ENCODE data around the gene CDC34. TPM values are rescaled to one million over a fixed set of nuclear protein-coding genes. Genes with fewer than 3 reads are reported as not detected.

CDC34 gene
- total RNA-seq, 1 donor from 2014 or later, result 30.7 TPM

- peak; percentile 24 for ATAC-seq
These were observed 12.5 kb downstream of the CDC34 start, which contains the start of gene GZMM for GRCh38 chr19:543910-544608. Gene GZMM, plus strand, starts transcription at chr19:544053. Its CDS starts 19 bp downstream, at chr19:544072.

- no peak for ATAC-seq
These were observed 15.6 kb downstream of the CDC34 start for GRCh38 chr19:547117-547516.

GRCh38 chr19:547836-548720, 16.5 kb downstream of the CDC34 start:
- ATAC-seq, result no peak

- ATAC-seq, result no peak
These were observed 17.6 kb downstream of the CDC34 start for GRCh38 chr19:548886-549830.

GRCh38 chr19:554817-555216, 23.3 kb downstream of the CDC34 start:
- no peak for ATAC-seq

- ATAC-seq, result no peak
These were observed 23.9 kb downstream of the CDC34 start for GRCh38 chr19:555474-555808.

GRCh38 chr19:556611-557382, 25.2 kb downstream of the CDC34 start:
- ATAC-seq, result no peak

GRCh38 chr19:558770-559439, 27.3 kb downstream of the CDC34 start:
- ATAC-seq, result no peak

- ATAC-seq, result no peak
These were observed 28.6 kb downstream of the CDC34 start for GRCh38 chr19:560121-560520.

- no peak for ATAC-seq
These were observed 34.8 kb downstream of the CDC34 start for GRCh38 chr19:566403-566802.

- ATAC-seq, result no peak
These were observed 35.3 kb downstream of the CDC34 start for GRCh38 chr19:566844-567243.

- no peak for ATAC-seq
These were observed 35.8 kb downstream of the CDC34 start for GRCh38 chr19:567296-567900.

GRCh38 chr19:570251-570686, 38.7 kb downstream of the CDC34 start:
- ATAC-seq, result no peak

- ATAC-seq, result peak; percentile 5
These were observed 39.5 kb downstream of the CDC34 start for GRCh38 chr19:570937-571565.

GRCh38 chr19:571566-571974, 40.0 kb downstream of the CDC34 start:
- ATAC-seq, result no peak

GRCh38 chr19:572140-572742, 40.7 kb downstream of the CDC34 start, which contains the start of gene BSG:
Gene BSG, plus strand, starts transcription at chr19:572596. Its CDS starts 39 bp downstream, at chr19:572635.
- peak; percentile 87 for ATAC-seq

- peak; percentile 9 for ATAC-seq
These were observed 41.4 kb downstream of the CDC34 start for GRCh38 chr19:572743-573518.

- ATAC-seq, result no peak
These were observed 41.9 kb downstream of the CDC34 start for GRCh38 chr19:573519-573825.

Measured in esophagus mucosa (tissue), 1 donor.